ENCODE data around the gene RFXAP. TPM values are rescaled to one million over a fixed set of nuclear protein-coding genes. Genes with fewer than 3 reads are reported as not detected.

Gene RFXAP
- total RNA-seq, 4 donors from 2014 or later: 1.8 to 4.7 (median 2.2) TPM

DNA sequence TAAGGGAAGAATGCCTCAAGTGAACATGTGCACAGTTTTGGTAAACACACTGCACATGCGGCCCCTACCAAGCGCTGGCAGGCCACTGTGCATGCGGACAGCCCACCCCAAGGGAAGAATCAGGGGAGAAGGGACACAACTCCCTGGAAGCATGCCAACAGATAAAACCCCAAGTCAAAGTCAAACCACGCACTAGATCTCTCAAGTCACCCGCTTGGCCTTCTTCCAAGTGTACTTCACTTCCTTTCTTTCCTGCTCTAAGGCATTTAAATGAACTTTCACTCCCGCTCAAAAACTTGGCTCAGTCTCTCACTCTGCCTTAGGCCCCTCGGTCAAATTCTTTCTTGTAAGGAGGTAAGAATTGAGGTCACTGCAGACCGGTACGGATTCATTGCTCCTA lies 4.6 kb upstream of the RFXAP start:
- no peak for DNase-seq (ENCODE audit: low spot score in 2 of 2)
- TF ChIP-seq, protein P1, sequence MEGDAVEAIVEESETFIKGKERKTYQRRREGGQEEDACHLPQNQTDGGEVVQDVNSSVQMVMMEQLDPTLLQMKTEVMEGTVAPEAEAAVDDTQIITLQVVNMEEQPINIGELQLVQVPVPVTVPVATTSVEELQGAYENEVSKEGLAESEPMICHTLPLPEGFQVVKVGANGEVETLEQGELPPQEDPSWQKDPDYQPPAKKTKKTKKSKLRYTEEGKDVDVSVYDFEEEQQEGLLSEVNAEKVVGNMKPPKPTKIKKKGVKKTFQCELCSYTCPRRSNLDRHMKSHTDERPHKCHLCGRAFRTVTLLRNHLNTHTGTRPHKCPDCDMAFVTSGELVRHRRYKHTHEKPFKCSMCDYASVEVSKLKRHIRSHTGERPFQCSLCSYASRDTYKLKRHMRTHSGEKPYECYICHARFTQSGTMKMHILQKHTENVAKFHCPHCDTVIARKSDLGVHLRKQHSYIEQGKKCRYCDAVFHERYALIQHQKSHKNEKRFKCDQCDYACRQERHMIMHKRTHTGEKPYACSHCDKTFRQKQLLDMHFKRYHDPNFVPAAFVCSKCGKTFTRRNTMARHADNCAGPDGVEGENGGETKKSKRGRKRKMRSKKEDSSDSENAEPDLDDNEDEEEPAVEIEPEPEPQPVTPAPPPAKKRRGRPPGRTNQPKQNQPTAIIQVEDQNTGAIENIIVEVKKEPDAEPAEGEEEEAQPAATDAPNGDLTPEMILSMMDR (IDR thresholded peaks at IDR 0.05): no peak
- TF ChIP-seq POLR2AphosphoS5 (IDR thresholded peaks at IDR 0.05): no peak
- Histone ChIP-seq H3K4me3 (no peak overlapping the region), H3K9me3 (no peaks in the 10 kb centered on the region), H3K36me3 (no peaks in the 10 kb centered on the region), H3K27ac (no peak overlapping the region), H3K4me1 (peaks cover 9% of the 10 kb centered on the region), H3K27me3 (peaks cover 3% of the 10 kb centered on the region)
- 26% methylated on average over 9 of the region's 9 CpGs for WGBS

GRCh38 chr13:36815062-36815461 lies 4.0 kb upstream of the RFXAP start:
- WGBS: 80% methylated on average over 2 of the region's 2 CpGs
- Histone ChIP-seq H3K27ac (no peak overlapping the region), H3K4me3 (no peak overlapping the region), H3K9me3 (no peaks in the 10 kb centered on the region), H3K4me1 (peaks cover 15% of the 10 kb centered on the region), H3K36me3 (no peaks in the 10 kb centered on the region), H3K27me3 (peaks cover 3% of the 10 kb centered on the region)
- DNase-seq (ENCODE audit: low spot score in 2 of 2): no peak
- TF ChIP-seq, protein P1 (IDR thresholded peaks at IDR 0.05): peak in 1 of 2 donors; percentile 19
- no peak for TF ChIP-seq POLR2AphosphoS5 (IDR thresholded peaks at IDR 0.05)

DNA sequence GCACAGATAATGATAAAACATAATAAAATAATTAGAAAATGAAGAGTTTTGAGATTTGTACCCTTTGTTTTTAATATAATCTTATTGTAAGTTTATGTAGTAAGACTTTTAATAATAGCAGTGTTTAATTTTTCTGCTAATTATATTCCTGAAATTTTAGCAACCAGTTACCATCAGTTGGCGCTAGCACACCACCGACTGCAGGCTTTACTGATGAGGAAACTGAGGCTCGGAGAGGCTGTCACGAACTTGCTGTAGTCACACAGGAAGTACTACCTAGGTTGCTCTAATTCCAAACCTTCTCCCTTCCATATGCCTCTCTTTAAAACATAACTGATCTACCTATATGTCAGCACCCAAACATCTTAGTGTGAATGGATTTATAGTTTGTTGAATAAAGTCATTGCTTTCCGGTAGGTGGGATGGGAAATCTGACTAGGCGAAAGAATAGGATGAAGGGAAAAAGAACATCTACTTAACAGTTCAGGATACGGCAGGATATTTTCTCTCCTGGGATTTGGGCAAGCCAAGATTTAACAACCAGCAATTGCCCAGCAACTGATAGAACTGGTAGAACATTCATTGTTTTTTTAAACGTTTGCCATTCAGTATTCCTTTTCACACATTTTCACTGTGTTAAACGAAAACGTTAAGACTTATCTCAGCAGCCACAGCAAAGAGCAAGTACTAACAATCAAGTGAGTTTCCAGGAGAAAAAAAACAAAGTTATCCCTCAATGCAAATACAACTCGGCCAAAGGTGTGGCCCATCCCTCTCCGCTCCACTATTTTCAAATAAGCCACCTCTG lies 822 bp upstream of the RFXAP start:
- no peak overlapping the region for H3K27ac ChIP-seq
- DNase-seq (ENCODE audit: low spot score in 2 of 2): no peak

DNA sequence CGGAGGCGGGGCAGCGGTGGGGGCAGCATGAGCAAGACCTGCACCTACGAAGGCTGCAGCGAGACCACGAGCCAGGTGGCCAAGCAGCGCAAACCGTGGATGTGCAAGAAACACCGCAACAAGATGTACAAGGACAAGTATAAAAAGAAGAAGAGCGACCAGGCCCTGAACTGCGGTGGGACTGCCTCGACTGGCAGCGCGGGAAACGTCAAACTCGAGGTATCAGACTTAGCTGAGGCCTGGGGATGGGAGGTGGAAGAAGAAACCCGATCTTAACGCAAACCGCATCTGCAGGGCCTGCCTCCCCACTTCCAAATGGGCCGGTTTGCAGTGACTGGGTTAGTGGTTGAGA lies 693 bp downstream of the RFXAP start:
- Histone ChIP-seq H3K4me3 (peak overlapping the region; percentile 83), H3K9me3 (no peaks in the 10 kb centered on the region), H3K36me3 (no peaks in the 10 kb centered on the region), H3K4me1 (peaks cover 28% of the 10 kb centered on the region), H3K27ac (no peak overlapping the region), H3K27me3 (no peaks in the 10 kb centered on the region)
- no peak for TF ChIP-seq POLR2AphosphoS5 (IDR thresholded peaks at IDR 0.05)
- TF ChIP-seq EP300 (IDR thresholded peaks at IDR 0.05): no peak
- no peak for TF ChIP-seq POLR2A (IDR thresholded peaks at IDR 0.05)
- TF ChIP-seq, protein P1 (IDR thresholded peaks at IDR 0.05): no peak
- WGBS: 2% methylated on average over 20 of the region's 20 CpGs
- DNase-seq (ENCODE audit: low spot score in 2 of 2): no peak

More for the DNA sequence above, 822 bp upstream of the RFXAP start:
- Histone ChIP-seq H3K4me1 (peaks cover 28% of the 10 kb centered on the region), H3K27me3 (no peaks in the 10 kb centered on the region), H3K9me3 (no peaks in the 10 kb centered on the region), H3K36me3 (no peaks in the 10 kb centered on the region), H3K4me3 (peak overlapping the region; percentile 83)
- TF ChIP-seq EP300 (IDR thresholded peaks at IDR 0.05) (no peak), POLR2AphosphoS5 (IDR thresholded peaks at IDR 0.05) (no peak), POLR2A (IDR thresholded peaks at IDR 0.05) (no peak)
- TF ChIP-seq, protein P1 (IDR thresholded peaks at IDR 0.05): no peak
- 41% methylated on average over 12 of the region's 12 CpGs for WGBS

GRCh38 chr13:36820222-36820621 lies 1.2 kb downstream of the RFXAP start:
- Histone ChIP-seq H3K4me3 (peak overlapping the region; percentile 83), H3K27me3 (no peaks in the 10 kb centered on the region), H3K27ac (no peak overlapping the region), H3K9me3 (no peaks in the 10 kb centered on the region), H3K4me1 (peaks cover 28% of the 10 kb centered on the region), H3K36me3 (no peaks in the 10 kb centered on the region)
- 66% methylated on average over 4 of the region's 4 CpGs for WGBS
- no peak for DNase-seq (ENCODE audit: low spot score in 2 of 2)
- TF ChIP-seq EP300 (IDR thresholded peaks at IDR 0.05) (no peak), POLR2A (IDR thresholded peaks at IDR 0.05) (no peak), POLR2AphosphoS5 (IDR thresholded peaks at IDR 0.05) (no peak)
- TF ChIP-seq, protein P1 (IDR thresholded peaks at IDR 0.05): no peak
